GM19463 (cell line): Measurements from ENCODE around the gene CHCHD6.

Source experiments
- ATAC-seq: cut with Tn5 transposase; IDR thresholded peaks from one replicate; pipeline ENCODE4 v1.9.1; 2021; ENCODE audit warnings: mild to moderate bottlenecking, moderate library complexity; ENCODE audit not compliant: unreplicated experiment

Gene CHCHD6

GRCh38 chr3:126915015-126915414 lies 211.0 kb downstream of the CHCHD6 start:
- ATAC-seq: no peak

- ATAC-seq: no peak
These were observed 212.5 kb downstream of the CHCHD6 start for GRCh38 chr3:126916546-126916945.

- no peak for ATAC-seq
These were observed 213.3 kb downstream of the CHCHD6 start for GRCh38 chr3:126917232-126917804.

- no peak for ATAC-seq
These were observed 214.3 kb downstream of the CHCHD6 start for GRCh38 chr3:126918355-126918821.

- ATAC-seq: no peak
These were observed 217.2 kb downstream of the CHCHD6 start for GRCh38 chr3:126921085-126921824.

- ATAC-seq: no peak
These were observed 218.4 kb downstream of the CHCHD6 start for GRCh38 chr3:126922466-126922865.

- ATAC-seq: no peak
These were observed 219.4 kb downstream of the CHCHD6 start for GRCh38 chr3:126923423-126923822.

- ATAC-seq: no peak
These were observed 219.9 kb downstream of the CHCHD6 start for GRCh38 chr3:126923895-126924294.

- no peak for ATAC-seq
These were observed 220.4 kb downstream of the CHCHD6 start for GRCh38 chr3:126924458-126924857.

GRCh38 chr3:126925411-126926171 lies 221.6 kb downstream of the CHCHD6 start:
- no peak for ATAC-seq

GRCh38 chr3:126926684-126927400 lies 222.8 kb downstream of the CHCHD6 start:
- ATAC-seq: no peak

GRCh38 chr3:126927401-126927750 lies 223.3 kb downstream of the CHCHD6 start:
- ATAC-seq: no peak

GRCh38 chr3:126927846-126928245 lies 223.8 kb downstream of the CHCHD6 start:
- ATAC-seq: no peak

GRCh38 chr3:126928921-126929474 lies 225.0 kb downstream of the CHCHD6 start:
- no peak for ATAC-seq

- ATAC-seq: no peak
These were observed 227.0 kb downstream of the CHCHD6 start for GRCh38 chr3:126930936-126931600.

- no peak for ATAC-seq
These were observed 227.8 kb downstream of the CHCHD6 start for GRCh38 chr3:126931806-126932187.

- no peak for ATAC-seq
These were observed 228.3 kb downstream of the CHCHD6 start for GRCh38 chr3:126932188-126932931.

GRCh38 chr3:126934031-126934531 lies 230.0 kb downstream of the CHCHD6 start:
- ATAC-seq: no peak

GRCh38 chr3:126934991-126935390 lies 231.0 kb downstream of the CHCHD6 start:
- ATAC-seq: no peak
